Astrocyte (in vitro differentiated cells and primary cell): ENCODE results near the gene GABRB1. TPM values are rescaled to one million over a fixed set of nuclear protein-coding genes. Genes with fewer than 3 reads are reported as not detected.

ENCODE experiments used
- DNase-seq: peaks from one replicate; pipeline ENCODE4 v3.0.0-alpha.2; 2010; ENCODE audit warnings: low read depth
- FAIRE-seq: peaks from 2 replicates; lab custom pipeline; 2011; peaks lifted over from hg19 to GRCh38; lab: Jason Lieb, UNC
- H2AFZ ChIP-seq: 2 replicates; pipeline ENCODE4 v1.6.0; 2012; ENCODE audit warnings: low read depth, low read length, inconsistent platforms
- H3K27ac ChIP-seq: 2 replicates; pipeline ENCODE4 v1.5.1; 2011; ENCODE audit warnings: low read depth, low read length, inconsistent platforms
- H3K27me3 ChIP-seq: 2 replicates; pipeline ENCODE4 v1.6.0; 2011; ENCODE audit warnings: low read length, inconsistent platforms; ENCODE audit not compliant: insufficient read depth
- H3K36me3 ChIP-seq: 2 replicates; pipeline ENCODE4 v1.5.1; 2011; ENCODE audit warnings: low read length, inconsistent platforms; ENCODE audit not compliant: insufficient read depth
- H3K4me1 ChIP-seq: 2 replicates; pipeline ENCODE4 v1.5.1; 2011; ENCODE audit warnings: low read length, inconsistent platforms; ENCODE audit not compliant: insufficient read depth
- H3K4me2 ChIP-seq: 2 replicates; pipeline ENCODE4 v1.6.0; 2012; ENCODE audit warnings: low read length, inconsistent platforms
- H3K4me3 ChIP-seq: 2 replicates; pipeline ENCODE4 v1.5.1; 2011; ENCODE audit warnings: low read depth, mild to moderate bottlenecking, low read length, inconsistent platforms; ENCODE audit not compliant: insufficient read depth
- H3K79me2 ChIP-seq: 2 replicates; pipeline ENCODE4 v1.6.0; 2012; ENCODE audit warnings: mild to moderate bottlenecking, low read length, inconsistent platforms; ENCODE audit not compliant: insufficient read depth
- H3K9ac ChIP-seq: 2 replicates; pipeline ENCODE4 v1.6.0; 2012; ENCODE audit warnings: mild to moderate bottlenecking, low read length, inconsistent platforms
- H3K9me3 ChIP-seq: 2 replicates; pipeline ENCODE4 v1.5.1; 2012; ENCODE audit warnings: low read depth, mild to moderate bottlenecking, low read length, inconsistent platforms; ENCODE audit not compliant: insufficient read depth
- H4K20me1 ChIP-seq: 2 replicates; pipeline ENCODE4 v1.6.0; 2012; ENCODE audit warnings: low read length, inconsistent platforms; ENCODE audit not compliant: insufficient read depth
- H3K27ac Mint-ChIP-seq: one replicate; pipeline ENCODE4 v1.8.0; 2021; ENCODE audit warnings: mild to moderate bottlenecking, mixed read lengths; ENCODE audit not compliant: unreplicated experiment
- H3K27me3 Mint-ChIP-seq: one replicate; pipeline ENCODE4 v1.8.0; 2021; ENCODE audit warnings: low read depth, mixed read lengths; ENCODE audit not compliant: unreplicated experiment
- H3K36me3 Mint-ChIP-seq: one replicate; pipeline ENCODE4 v1.8.0; 2021; ENCODE audit warnings: low read depth, mixed read lengths; ENCODE audit not compliant: unreplicated experiment
- H3K4me1 Mint-ChIP-seq: one replicate; pipeline ENCODE4 v1.8.0; 2021; ENCODE audit warnings: low read depth, mixed read lengths; ENCODE audit not compliant: unreplicated experiment
- H3K4me3 Mint-ChIP-seq: one replicate; pipeline ENCODE4 v1.8.0; 2021; ENCODE audit warnings: mild to moderate bottlenecking, moderate library complexity, mixed read lengths; ENCODE audit not compliant: unreplicated experiment
- H3K9me3 Mint-ChIP-seq: one replicate; pipeline ENCODE4 v1.8.0; 2021; ENCODE audit warnings: mild to moderate bottlenecking, mixed read lengths; ENCODE audit not compliant: unreplicated experiment
- CTCF ChIP-seq: IDR thresholded peaks from 2 replicates; pipeline ENCODE4 v1.5.1; 2011; ENCODE audit warnings: low read depth, mild to moderate bottlenecking, inconsistent platforms, low read length, moderate library complexity; ENCODE audit not compliant: insufficient read depth
- EZH2 ChIP-seq: IDR thresholded peaks from 2 replicates; pipeline ENCODE4 v1.6.1; 2012; ENCODE audit warnings: mild to moderate bottlenecking, low read length, inconsistent platforms; ENCODE audit not compliant: insufficient read depth
- total RNA-seq: library from RNA; stranded (reverse); gene quantifications from 2 replicates; pipeline ENCODE4 v1.2.1, GENCODE V29; 2021

Gene GABRB1
- total RNA-seq, 1 donor from 2014 or later = not detected

GRCh38 chr4:47060561-47060960 lies 29.2 kb downstream of the GABRB1 start:
- no peaks in the 10 kb centered on the region for H3K27me3 Mint-ChIP-seq
- Histone ChIP-seq H3K27ac (no peak overlapping the region), H3K4me1 (peaks cover 6% of the 10 kb centered on the region), H3K4me3 (no peak overlapping the region), H4K20me1 (no peaks in the 10 kb centered on the region), H3K9me3 (no peaks in the 10 kb centered on the region), H3K79me2 (no peaks in the 10 kb centered on the region), H3K9ac (no peak overlapping the region), H3K36me3 (no peaks in the 10 kb centered on the region), H3K27me3 (no peaks in the 10 kb centered on the region), H2AFZ (no peak overlapping the region), H3K4me2 (no peak overlapping the region)
- no peak for FAIRE-seq
- peaks cover 10% of the 10 kb centered on the region for H3K4me1 Mint-ChIP-seq
- H3K36me3 Mint-ChIP-seq = no peaks in the 10 kb centered on the region
- TF ChIP-seq EZH2 = no peak
- TF ChIP-seq CTCF = no peak
- no peaks in the 10 kb centered on the region for H3K9me3 Mint-ChIP-seq
- no peak overlapping the region for H3K4me3 Mint-ChIP-seq
- peak; percentile 64 for DNase-seq
- H3K27ac Mint-ChIP-seq = no peak overlapping the region

GRCh38 chr4:47061435-47061834 lies 30.1 kb downstream of the GABRB1 start:
- no peak for TF ChIP-seq EZH2
- no peak for TF ChIP-seq CTCF
- Histone ChIP-seq H3K4me3 (no peak overlapping the region), H2AFZ (no peak overlapping the region), H3K4me1 (peaks cover 6% of the 10 kb centered on the region), H3K36me3 (no peaks in the 10 kb centered on the region), H3K27me3 (no peaks in the 10 kb centered on the region), H3K4me2 (peak overlapping the region; percentile 69), H3K27ac (no peak overlapping the region), H3K79me2 (no peaks in the 10 kb centered on the region), H4K20me1 (no peaks in the 10 kb centered on the region), H3K9me3 (no peaks in the 10 kb centered on the region), H3K9ac (no peak overlapping the region)
- DNase-seq (peak; percentile 68), FAIRE-seq (no peak)
- no peaks in the 10 kb centered on the region for H3K36me3 Mint-ChIP-seq
- H3K27ac Mint-ChIP-seq = no peak overlapping the region
- no peak overlapping the region for H3K4me3 Mint-ChIP-seq
- peaks cover 10% of the 10 kb centered on the region for H3K4me1 Mint-ChIP-seq
- no peaks in the 10 kb centered on the region for H3K9me3 Mint-ChIP-seq
- no peaks in the 10 kb centered on the region for H3K27me3 Mint-ChIP-seq

- Histone ChIP-seq H3K36me3 (no peaks in the 10 kb centered on the region), H3K79me2 (no peaks in the 10 kb centered on the region), H3K9ac (no peak overlapping the region), H3K4me1 (peaks cover 9% of the 10 kb centered on the region), H3K4me3 (no peak overlapping the region), H3K27me3 (no peaks in the 10 kb centered on the region), H4K20me1 (no peaks in the 10 kb centered on the region), H3K4me2 (no peak overlapping the region), H3K9me3 (no peaks in the 10 kb centered on the region), H2AFZ (no peak overlapping the region), H3K27ac (no peak overlapping the region)
- DNase-seq (peak; percentile 76), FAIRE-seq (no peak)
- TF ChIP-seq CTCF (no peak), EZH2 (no peak)
- Mint-ChIP-seq H3K36me3 (no peaks in the 10 kb centered on the region), H3K9me3 (no peaks in the 10 kb centered on the region), H3K27ac (no peak overlapping the region), H3K27me3 (no peaks in the 10 kb centered on the region), H3K4me1 (peaks cover 10% of the 10 kb centered on the region), H3K4me3 (no peak overlapping the region)
Measured at GRCh38 chr4:47065051-47065481, 33.7 kb downstream of the GABRB1 start.
